ENCODE data around the gene ZNF682.

DNA sequence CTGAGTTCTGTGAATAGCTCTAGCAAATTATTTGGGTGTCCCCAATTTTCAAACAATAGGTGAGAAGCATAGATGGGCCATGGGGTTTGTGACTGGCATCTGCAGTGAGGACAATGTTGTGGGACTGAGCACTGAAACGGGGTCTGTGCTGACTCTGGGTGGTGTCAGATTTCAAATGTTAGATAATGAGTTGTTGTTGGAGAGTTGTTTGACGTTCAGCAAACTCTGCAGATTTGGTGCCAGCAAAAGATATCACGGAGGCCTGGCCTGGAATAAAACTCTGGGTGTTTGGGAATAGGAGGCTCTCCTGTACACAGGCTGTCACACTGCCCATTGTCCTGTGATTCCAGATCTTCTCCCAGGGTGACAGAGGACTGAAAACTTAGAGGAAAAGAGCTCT is 41.4 kb upstream of the ZNF682 start:
- TF ChIP-seq, protein P1, sequence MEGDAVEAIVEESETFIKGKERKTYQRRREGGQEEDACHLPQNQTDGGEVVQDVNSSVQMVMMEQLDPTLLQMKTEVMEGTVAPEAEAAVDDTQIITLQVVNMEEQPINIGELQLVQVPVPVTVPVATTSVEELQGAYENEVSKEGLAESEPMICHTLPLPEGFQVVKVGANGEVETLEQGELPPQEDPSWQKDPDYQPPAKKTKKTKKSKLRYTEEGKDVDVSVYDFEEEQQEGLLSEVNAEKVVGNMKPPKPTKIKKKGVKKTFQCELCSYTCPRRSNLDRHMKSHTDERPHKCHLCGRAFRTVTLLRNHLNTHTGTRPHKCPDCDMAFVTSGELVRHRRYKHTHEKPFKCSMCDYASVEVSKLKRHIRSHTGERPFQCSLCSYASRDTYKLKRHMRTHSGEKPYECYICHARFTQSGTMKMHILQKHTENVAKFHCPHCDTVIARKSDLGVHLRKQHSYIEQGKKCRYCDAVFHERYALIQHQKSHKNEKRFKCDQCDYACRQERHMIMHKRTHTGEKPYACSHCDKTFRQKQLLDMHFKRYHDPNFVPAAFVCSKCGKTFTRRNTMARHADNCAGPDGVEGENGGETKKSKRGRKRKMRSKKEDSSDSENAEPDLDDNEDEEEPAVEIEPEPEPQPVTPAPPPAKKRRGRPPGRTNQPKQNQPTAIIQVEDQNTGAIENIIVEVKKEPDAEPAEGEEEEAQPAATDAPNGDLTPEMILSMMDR (IDR thresholded peaks at IDR 0.05) = no peak
- TF ChIP-seq ZFX (IDR thresholded peaks at IDR 0.05; ENCODE audit: borderline replicate concordance) = no peak

All from 22Rv1 (cell line).